K562 (cell line): ENCODE results near the gene GJA9. TPM values are rescaled to one million over a fixed set of nuclear protein-coding genes. Genes with fewer than 3 reads are reported as not detected.

ENCODE experiments used
- ATAC-seq: fragments of 200-7000 bp; cut with Tn5 transposase; 3 replicates; pipeline ENCODE4 v1.9.1; 2020; ENCODE audit warnings: moderate library complexity
- BruUV-seq: library from RNA; stranded (reverse); fragments of 400-500 nt; replicated peaks from 2 replicates; lab custom pipeline; 2021; lab: Mats Ljungman, UMichigan
- CTCF ChIA-PET: fragments of 300-600 bp; formaldehyde crosslinking; extraction: SDS; loops from one replicate; lab custom pipeline; 2021; ENCODE audit warnings: low intra/inter-chr PET ratio; lab: Yijun Ruan, JAX
- POLR2A ChIA-PET: fragments of 300-600, 350-650 bp; sonication (Branson Sonifier 250); formaldehyde crosslinking; extraction: SDS; loops from one replicate; lab custom pipeline; 2021; ENCODE audit warnings: antibody characterized with exemption, inconsistent platforms; lab: Yijun Ruan, JAX
- DNase-seq, 4 experiments: peaks; one replicate each; pipeline versions ENCODE4 v3.0.0 to v3.0.0-alpha.2; 2011 to 2018; ENCODE audit warnings: low spot score in 3 of 4, mixed read lengths in 3 of 4; ENCODE audit errors: extremely low read depth in 1 of 4
- FAIRE-seq: peaks from 2 replicates; lab custom pipeline; 2011; peaks lifted over from hg19 to GRCh38; lab: Jason Lieb, UNC
- H2AFZ ChIP-seq: 2 replicates; pipeline ENCODE4 v1.6.0; 2011; ENCODE audit warnings: low read depth, low read length, control low read depth, inconsistent platforms
- H3K27ac ChIP-seq: fragments of 200-600 bp; 3 replicates; pipeline ENCODE4 v1.8.0; 2011; ENCODE audit warnings: low read depth, mild to moderate bottlenecking, control low read depth, inconsistent platforms, low read length, moderate library complexity, mixed read lengths; ENCODE audit errors: extremely low read depth
- H3K27me3 ChIP-seq, 2 experiments: fragments of 300-600 bp in 1 of 2; 2 replicates in 1 of 2; 3 replicates in 1 of 2; pipeline versions ENCODE4 v1.6.0 to v1.8.0; 2011; ENCODE audit warnings: inconsistent platforms in 2 of 2, low read length in 2 of 2, mild to moderate bottlenecking in 1 of 2, mixed read lengths in 1 of 2, moderate library complexity in 1 of 2; ENCODE audit not compliant: control insufficient read depth in 2 of 2, insufficient read depth in 2 of 2
- H3K36me3 ChIP-seq: fragments of 300-600 bp; 3 replicates; pipeline ENCODE4 v1.8.0; 2011; ENCODE audit warnings: mild to moderate bottlenecking, low read length, inconsistent platforms; ENCODE audit not compliant: control insufficient read depth, insufficient read depth
- H3K4me1 ChIP-seq, 2 experiments: fragments of 200-600 bp in 1 of 2; replicated peaks in 1 of 2; 2 replicates in 1 of 2; 3 replicates in 1 of 2; pipeline versions ENCODE4 v1.5.1 to v1.8.0; 2011; ENCODE audit warnings: inconsistent platforms in 2 of 2, low read length in 2 of 2, mild to moderate bottlenecking in 1 of 2, mixed read lengths in 1 of 2, moderate library complexity in 1 of 2; ENCODE audit not compliant: control insufficient read depth in 2 of 2, insufficient read depth in 2 of 2
- H3K4me2 ChIP-seq: 2 replicates; pipeline ENCODE4 v1.6.1; 2011; ENCODE audit warnings: low read length, control low read depth, inconsistent platforms, mixed read lengths; ENCODE audit not compliant: insufficient read depth
- H3K4me3 ChIP-seq: fragments of 200-600 bp; sonication (generic), shearing (Covaris generic); 2 replicates; pipeline ENCODE4 v1.5.1; 2016; ENCODE audit warnings: control low read depth, inconsistent platforms
- H3K79me2 ChIP-seq: fragments of 200-600 bp; 3 replicates; pipeline ENCODE4 v1.8.0; 2011; ENCODE audit warnings: low read length, inconsistent platforms; ENCODE audit not compliant: control insufficient read depth, insufficient read depth
- H3K9ac ChIP-seq, 2 experiments: 2 replicates each; pipeline versions ENCODE4 v1.6.0 to v1.6.1; 2011; ENCODE audit warnings: low read depth in 2 of 2, low read length in 2 of 2, control low read depth in 1 of 2, inconsistent platforms in 1 of 2, mild to moderate bottlenecking in 1 of 2, mixed read lengths in 1 of 2; ENCODE audit not compliant: insufficient read depth in 1 of 2
- H3K9me1 ChIP-seq: one replicate; pipeline ENCODE4 v1.6.0; 2011; ENCODE audit warnings: inconsistent platforms, mild to moderate bottlenecking, low read length, moderate library complexity; ENCODE audit not compliant: control insufficient read depth, insufficient read depth
- H3K9me3 ChIP-seq: replicated peaks from 2 replicates; pipeline ENCODE4 v1.5.1; 2011; ENCODE audit warnings: low read depth, low read length, inconsistent platforms; ENCODE audit not compliant: control insufficient read depth, insufficient read depth
- H4K20me1 ChIP-seq: replicated peaks from 2 replicates; pipeline ENCODE4 v1.6.1; 2011; ENCODE audit warnings: low read length, inconsistent platforms, mixed read lengths; ENCODE audit not compliant: control insufficient read depth, insufficient read depth
- BHLHE40 ChIP-seq: IDR thresholded peaks from 2 replicates; pipeline ENCODE4 v1.6.1; 2011; ENCODE audit warnings: low read length, improper control_type of control experiment
- E2F3 ChIP-seq: fragments of 250-450 bp; sonication (Bioruptor Pico); IDR thresholded peaks from 2 replicates; pipeline ENCODE4 v1.4.0; 2020; ENCODE audit warnings: mild to moderate bottlenecking
- ELF4 ChIP-seq: fragments of 450-650 bp; formaldehyde crosslinking; IDR thresholded peaks from 2 replicates; pipeline ENCODE4 v1.4.0; 2022; ENCODE audit warnings: missing genetic modification characterization
- ESRRB ChIP-seq: fragments of 250-450 bp; sonication (Bioruptor Pico); IDR thresholded peaks from 2 replicates; pipeline ENCODE4 v1.5.0; 2020; ENCODE audit warnings: mild to moderate bottlenecking, moderate library complexity, borderline replicate concordance
- NFATC3 ChIP-seq: fragments of 450-650 bp; IDR thresholded peaks from 2 replicates; pipeline ENCODE4 v1.6.1; 2017; ENCODE audit warnings: mild to moderate bottlenecking
- TAF1 ChIP-seq: IDR thresholded peaks from 2 replicates; pipeline ENCODE4 v1.6.1; 2011; ENCODE audit warnings: mild to moderate bottlenecking, low read length, moderate library complexity; ENCODE audit not compliant: insufficient read depth, control insufficient read depth, severe bottlenecking; ENCODE audit errors: extremely low read depth
- TEAD1 ChIP-seq, 2 experiments: fragments of 450-650 bp in 1 of 2; sonication (generic) in 1 of 2; formaldehyde crosslinking; IDR thresholded peaks; 2 replicates each; pipeline versions ENCODE4 v1.4.0 to v1.8.0; 2020 to 2022; ENCODE audit warnings: mild to moderate bottlenecking in 2 of 2, missing genetic modification reagents in 1 of 2
- TRIM24 ChIP-seq, 2 experiments: fragments of 450-650 bp; IDR thresholded peaks; 2 replicates each; pipeline ENCODE4 v1.6.1; 2016
- XRCC5 ChIP-seq: fragments of 200-400 bp; formaldehyde crosslinking; IDR thresholded peaks from 2 replicates; pipeline ENCODE4 v1.6.1; 2017; ENCODE audit warnings: low read depth, mild to moderate bottlenecking, low read length
- ZBED1 ChIP-seq: IDR thresholded peaks from 2 replicates; pipeline ENCODE4 v1.6.1; 2014
- WGBS: fragments of 100-300 bp; shearing (Covaris generic); methylation state at CpG from one replicate; pipeline ENCODE4 v1.1.6; 2016; ENCODE audit warnings: low coverage, mixed read lengths; ENCODE audit not compliant: insufficient coverage; ENCODE audit errors: missing lambda C conversion rate; 5-methylcytosine and 5-hydroxymethylcytosine counted together
- in situ Hi-C: fragments of 300-500 bp; cut with MboI; formaldehyde crosslinking; loops from 4 replicates; pipeline ENCODE4 v1.15.0; 2018; ENCODE audit warnings: inconsistent platforms, mixed read lengths
- intact Hi-C: fragments of 100-400 bp; cut with micrococcal nuclease; formaldehyde crosslinking; loops from 2 replicates; pipeline ENCODE4 v1.14.2; 2022
- polyA plus RNA-seq, 8 experiments: library from polyadenylated mRNA; depleted of rRNA in 4 of 8; stranded (reverse) in 5 of 8; unstranded in 3 of 8; fragments of >200 nt; fragmentation: Nextera tagmentation in 2 of 8; fragmentation: Illumina TruSeq in 1 of 8; extraction: Ambion mirVana in 2 of 8; extraction: Trizol in 1 of 8; gene quantifications; 2 replicates each; pipeline versions ENCODE4 v1.2.1 to v1.2.3, GENCODE V29; 2011 to 2014; ENCODE audit warnings: inconsistent platforms in 1 of 8, missing spikeins in 1 of 8
- total RNA-seq, 7 experiments: library from RNA; depleted of rRNA in 6 of 7; stranded (reverse); fragments of >200 nt in 6 of 7; fragmentation: Illumina TruSeq in 2 of 7; extraction: Trizol in 2 of 7; gene quantifications; 2 replicates each; pipeline versions ENCODE4 v1.2.1 to v1.2.3, GENCODE V29; 2011 to 2021; ENCODE audit warnings: low replicate concordance in 1 of 7
- TF ChIP-seq, protein P1 (sequence below), 3 experiments: fragments of 200-800 bp in 1 of 3; sonication (Bioruptor generic) in 1 of 3; sonication (generic) in 1 of 3; formaldehyde crosslinking in 1 of 3; IDR thresholded peaks; 2 replicates each; pipeline versions ENCODE4 v1.6.1 to v1.8.0; 2016 to 2022; ENCODE audit warnings: mild to moderate bottlenecking in 2 of 3, missing compliant biosample characterization in 2 of 3, missing genetic modification characterization in 2 of 3, missing genetic modification reagents in 1 of 3
- TF ChIP-seq, protein P2 (sequence below): fragments of 450-650 bp; IDR thresholded peaks from 2 replicates; pipeline ENCODE4 v1.6.1; 2016; ENCODE audit warnings: mild to moderate bottlenecking
- TF ChIP-seq, protein P3 (sequence below): sonication (generic); formaldehyde crosslinking; IDR thresholded peaks from 2 replicates; pipeline ENCODE4 v1.8.0; 2022; ENCODE audit warnings: mild to moderate bottlenecking, missing genetic modification reagents, borderline replicate concordance
- TF ChIP-seq, protein P4 (sequence below): sonication (generic); formaldehyde crosslinking; IDR thresholded peaks from 2 replicates; pipeline ENCODE4 v1.9.0; 2022; ENCODE audit warnings: mild to moderate bottlenecking, missing genetic modification reagents

The GJA9 gene
- total and polyA plus RNA-seq, 9 of the 15 experiments (the other 6 are each of a cell fraction or from before 2014, with no cell fraction given), result not detected

DNA sequence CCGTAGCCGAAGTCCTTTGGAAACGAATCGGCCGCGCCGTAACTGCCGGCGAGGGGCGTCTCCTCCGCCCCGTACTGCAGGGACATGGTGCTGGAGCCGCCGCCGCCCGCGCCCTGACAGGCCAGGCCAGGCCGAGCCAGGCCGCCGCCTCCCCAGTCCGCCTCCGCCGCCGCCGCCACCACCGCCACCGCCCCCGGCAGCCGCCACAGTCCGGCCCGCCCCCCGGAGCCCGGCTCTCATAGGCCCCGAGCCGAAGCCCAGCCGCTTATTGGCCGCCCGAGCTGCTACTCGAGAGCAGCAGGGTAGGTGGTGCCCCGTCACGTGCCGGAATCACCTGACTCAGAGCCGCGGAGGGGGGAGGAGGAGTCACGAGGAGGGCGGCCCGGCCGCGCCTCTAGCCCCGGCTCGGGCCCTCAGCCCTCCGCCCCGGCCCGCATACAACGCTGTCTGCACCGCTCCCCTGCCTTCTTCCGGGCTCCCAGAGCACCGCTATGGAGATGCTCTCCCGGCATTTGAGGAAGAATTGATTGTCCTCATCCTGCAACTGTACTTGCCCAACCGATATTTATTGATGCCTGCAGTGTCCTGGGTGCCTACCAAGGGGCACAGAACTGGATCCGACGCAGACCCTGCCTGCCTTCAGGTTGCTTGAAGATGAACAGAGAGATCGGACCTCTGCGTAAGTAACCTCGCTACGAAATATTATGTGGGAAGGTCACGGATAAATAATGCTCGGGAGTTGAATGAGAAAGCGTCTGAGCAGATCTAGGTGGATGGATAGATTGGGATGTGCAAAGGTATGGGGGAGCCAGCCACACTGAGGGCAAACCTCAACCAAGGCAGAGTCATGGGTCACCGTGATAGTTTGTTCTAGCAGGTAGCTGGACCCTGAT lies 21.6 kb downstream of the GJA9 start, which contains the start of gene RRAGC:
Gene RRAGC (minus strand): TSS at position 212 of the 893 bp plus-strand sequence. CDS start 126 bp downstream, at position 86.
- Histone ChIP-seq H3K79me2 (peaks cover 28% of the 10 kb centered on the region), H3K36me3 (peaks cover 53% of the 10 kb centered on the region), H3K4me2 (peak within 1 kb of the TSS; percentile 93), H3K9me3 (no peaks in the 10 kb centered on the region), H3K27me3 (no peaks in the 10 kb centered on the region), H3K4me3 (peak within 1 kb of the TSS; percentile 66), H3K9ac (peak within 1 kb of the TSS; percentile 72 to 94), H3K4me1 (peaks cover 15 to 22% of the 10 kb centered on the region in 2 experiments; a peak in 4 of 5 replicates), H3K9me1 (no peaks in the 10 kb centered on the region), H3K27ac (peak within 1 kb of the TSS; percentile 59), H2AFZ (peak within 1 kb of the TSS; percentile 87), H4K20me1 (no peaks in the 10 kb centered on the region; the same call in 1 of the 2 replicates)
- DNase-seq, result peak; percentile 99 to 100 (median 100)
- ChIA-PET POLR2A (interaction anchor here (0.6 to 4.4 kb wide), 3 partner anchors 12 to 13 kb away, joined by 5 to 22 read pairs (median 12); partner anchors contain the start of gene MYCBP), CTCF (no interaction called here)
- WGBS, result under 1% methylated on average over 40 of the region's 70 CpGs
- in situ Hi-C loops (no loop called here), intact Hi-C loops (loop anchor here (1.0 to 5.0 kb wide), 2 partner anchors 104 to 227 kb away; no protein-coding TSS in a partner anchor)
- peak; percentile 74 for FAIRE-seq
- peak; percentile 99 for ATAC-seq
- BruUV-seq, result no TSS peak
- TF ChIP-seq TRIM24 (IDR thresholded peaks at IDR 0.05) (peak in 1 of 2 experiments; percentile 46; a peak in 1 of 4 replicates), NFATC3 (no peak), ESRRB (CRISPR knock-in tag) (no peak), TAF1 (peak; percentile 36), ELF4 (CRISPR knock-in tag) (peak; percentile 88; the same call in 1 of the 2 replicates), ZBED1 (0 out of 2 replicates have a peak, but pooled peaks have one; percentile 13), E2F3 (peak; percentile 69; the same call in 1 of the 2 replicates), XRCC5 (no peak), BHLHE40 (peak; percentile 100), TEAD1 (CRISPR knock-in tag; IDR thresholded peaks at IDR 0.05) (peak in 1 of 2 experiments; percentile 35; a peak in 2 of 4 replicates)
- TF ChIP-seq, protein P1, sequence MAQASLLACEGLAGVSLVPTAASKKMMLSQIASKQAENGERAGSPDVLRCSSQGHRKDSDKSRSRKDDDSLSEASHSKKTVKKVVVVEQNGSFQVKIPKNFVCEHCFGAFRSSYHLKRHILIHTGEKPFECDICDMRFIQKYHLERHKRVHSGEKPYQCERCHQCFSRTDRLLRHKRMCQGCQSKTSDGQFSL (CRISPR knock-in tag; IDR thresholded peaks at IDR 0.05), result no peak
- TF ChIP-seq, protein P1 (tag; IDR thresholded peaks at IDR 0.05), result peak in 1 of 2 experiments; percentile 39; a peak in 1 of 4 replicates
- TF ChIP-seq, protein P2, sequence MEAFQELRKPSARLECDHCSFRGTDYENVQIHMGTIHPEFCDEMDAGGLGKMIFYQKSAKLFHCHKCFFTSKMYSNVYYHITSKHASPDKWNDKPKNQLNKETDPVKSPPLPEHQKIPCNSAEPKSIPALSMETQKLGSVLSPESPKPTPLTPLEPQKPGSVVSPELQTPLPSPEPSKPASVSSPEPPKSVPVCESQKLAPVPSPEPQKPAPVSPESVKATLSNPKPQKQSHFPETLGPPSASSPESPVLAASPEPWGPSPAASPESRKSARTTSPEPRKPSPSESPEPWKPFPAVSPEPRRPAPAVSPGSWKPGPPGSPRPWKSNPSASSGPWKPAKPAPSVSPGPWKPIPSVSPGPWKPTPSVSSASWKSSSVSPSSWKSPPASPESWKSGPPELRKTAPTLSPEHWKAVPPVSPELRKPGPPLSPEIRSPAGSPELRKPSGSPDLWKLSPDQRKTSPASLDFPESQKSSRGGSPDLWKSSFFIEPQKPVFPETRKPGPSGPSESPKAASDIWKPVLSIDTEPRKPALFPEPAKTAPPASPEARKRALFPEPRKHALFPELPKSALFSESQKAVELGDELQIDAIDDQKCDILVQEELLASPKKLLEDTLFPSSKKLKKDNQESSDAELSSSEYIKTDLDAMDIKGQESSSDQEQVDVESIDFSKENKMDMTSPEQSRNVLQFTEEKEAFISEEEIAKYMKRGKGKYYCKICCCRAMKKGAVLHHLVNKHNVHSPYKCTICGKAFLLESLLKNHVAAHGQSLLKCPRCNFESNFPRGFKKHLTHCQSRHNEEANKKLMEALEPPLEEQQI, result no peak
- TF ChIP-seq, protein P3, sequence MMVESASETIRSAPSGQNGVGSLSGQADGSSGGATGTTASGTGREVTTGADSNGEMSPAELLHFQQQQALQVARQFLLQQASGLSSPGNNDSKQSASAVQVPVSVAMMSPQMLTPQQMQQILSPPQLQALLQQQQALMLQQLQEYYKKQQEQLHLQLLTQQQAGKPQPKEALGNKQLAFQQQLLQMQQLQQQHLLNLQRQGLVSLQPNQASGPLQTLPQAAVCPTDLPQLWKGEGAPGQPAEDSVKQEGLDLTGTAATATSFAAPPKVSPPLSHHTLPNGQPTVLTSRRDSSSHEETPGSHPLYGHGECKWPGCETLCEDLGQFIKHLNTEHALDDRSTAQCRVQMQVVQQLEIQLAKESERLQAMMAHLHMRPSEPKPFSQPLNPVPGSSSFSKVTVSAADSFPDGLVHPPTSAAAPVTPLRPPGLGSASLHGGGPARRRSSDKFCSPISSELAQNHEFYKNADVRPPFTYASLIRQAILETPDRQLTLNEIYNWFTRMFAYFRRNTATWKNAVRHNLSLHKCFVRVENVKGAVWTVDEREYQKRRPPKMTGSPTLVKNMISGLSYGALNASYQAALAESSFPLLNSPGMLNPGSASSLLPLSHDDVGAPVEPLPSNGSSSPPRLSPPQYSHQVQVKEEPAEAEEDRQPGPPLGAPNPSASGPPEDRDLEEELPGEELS (CRISPR knock-in tag), result peak; percentile 86; the same call in 1 of the 2 replicates
- TF ChIP-seq, protein P4, sequence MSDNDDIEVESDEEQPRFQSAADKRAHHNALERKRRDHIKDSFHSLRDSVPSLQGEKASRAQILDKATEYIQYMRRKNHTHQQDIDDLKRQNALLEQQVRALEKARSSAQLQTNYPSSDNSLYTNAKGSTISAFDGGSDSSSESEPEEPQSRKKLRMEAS (CRISPR knock-in tag), result peak; percentile 75
